Spinal cord (tissue), 10 donors: ENCODE data around the gene TMPRSS3. TPM values are rescaled to one million over a fixed set of nuclear protein-coding genes. Genes with fewer than 3 reads are reported as not detected.

ENCODE experiments used
- DNase-seq, 6 donors: peaks; one replicate each; pipeline versions ENCODE4 v3.0.0 to v3.0.0-alpha.2; 2013 to 2015; ENCODE audit warnings: low spot score in 6 of 6, low read depth in 4 of 6
- H3K27ac ChIP-seq: one replicate; pipeline ENCODE4 v1.5.1; 2013; ENCODE audit warnings: low read depth, low read length, control low read depth
- H3K27me3 ChIP-seq: one replicate; pipeline ENCODE4 v1.6.1; 2013; ENCODE audit warnings: low read length; ENCODE audit not compliant: control insufficient read depth, insufficient read depth
- H3K36me3 ChIP-seq: one replicate; pipeline ENCODE4 v1.6.1; 2013; ENCODE audit warnings: low read length; ENCODE audit not compliant: control insufficient read depth, insufficient read depth
- H3K4me1 ChIP-seq: one replicate; pipeline ENCODE4 v1.6.1; 2013; ENCODE audit warnings: low read length; ENCODE audit not compliant: control insufficient read depth, insufficient read depth
- H3K4me3 ChIP-seq: one replicate; pipeline ENCODE4 v1.5.1; 2013; ENCODE audit warnings: low read depth, low read length, control low read depth
- H3K9me3 ChIP-seq: one replicate; pipeline ENCODE4 v1.6.1; 2013; ENCODE audit warnings: low read length; ENCODE audit not compliant: control insufficient read depth, insufficient read depth
- WGBS: methylation state at CpG from one replicate; pipeline ENCODE4 v1.1.5; 2013; ENCODE audit warnings: missing lambda C conversion rate; ENCODE audit not compliant: insufficient coverage; 5-methylcytosine and 5-hydroxymethylcytosine counted together
- polyA plus RNA-seq, 2 donors: library from polyadenylated mRNA; unstranded; fragments of 120-200 nt; gene quantifications; one replicate each; pipeline ENCODE4 v1.2.1, GENCODE V29; 2013; ENCODE audit not compliant: insufficient read length in 2 of 2
- total RNA-seq, 2 donors: library from RNA; depleted of rRNA in 1 of 2; stranded (reverse); fragments of 120-200 nt in 1 of 2; fragments of >200 nt in 1 of 2; gene quantifications; one replicate each; pipeline versions ENCODE4 v1.2.3 to v1.2.4, GENCODE V29; 2013 to 2014
- donor health status: healthy.

Gene TMPRSS3
- total and polyA plus RNA-seq, 4 donors = 0.08 to 0.44 (median 0.11) TPM; not detected in 1

DNA sequence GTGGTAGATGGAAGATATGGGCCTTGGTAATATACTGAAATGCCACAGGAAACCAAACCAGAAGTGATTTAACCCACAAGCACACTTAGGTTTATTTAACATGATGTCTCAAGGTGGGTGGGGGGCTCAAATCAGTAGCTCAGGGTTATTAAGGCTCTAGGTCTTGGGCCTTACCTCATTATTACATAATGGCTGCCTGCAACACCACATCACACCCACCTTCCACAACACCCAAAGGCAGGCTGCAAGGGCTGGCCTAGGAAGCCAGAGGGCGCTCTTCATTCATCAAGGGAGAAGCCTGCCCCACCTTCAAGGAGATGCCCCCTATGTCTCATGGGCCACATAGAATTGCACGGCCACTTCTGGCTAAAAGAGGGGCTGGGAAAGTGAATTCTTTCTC is 35.5 kb downstream of the TMPRSS3 start:
- Histone ChIP-seq H3K4me1 (no peaks in the 10 kb centered on the region), H3K36me3 (no peaks in the 10 kb centered on the region), H3K27me3 (no peaks in the 10 kb centered on the region), H3K27ac (no peak overlapping the region), H3K9me3 (no peaks in the 10 kb centered on the region), H3K4me3 (no peak overlapping the region)
- 40% methylated on average over 1 of the region's 2 CpGs for WGBS
- no peak for DNase-seq

DNA sequence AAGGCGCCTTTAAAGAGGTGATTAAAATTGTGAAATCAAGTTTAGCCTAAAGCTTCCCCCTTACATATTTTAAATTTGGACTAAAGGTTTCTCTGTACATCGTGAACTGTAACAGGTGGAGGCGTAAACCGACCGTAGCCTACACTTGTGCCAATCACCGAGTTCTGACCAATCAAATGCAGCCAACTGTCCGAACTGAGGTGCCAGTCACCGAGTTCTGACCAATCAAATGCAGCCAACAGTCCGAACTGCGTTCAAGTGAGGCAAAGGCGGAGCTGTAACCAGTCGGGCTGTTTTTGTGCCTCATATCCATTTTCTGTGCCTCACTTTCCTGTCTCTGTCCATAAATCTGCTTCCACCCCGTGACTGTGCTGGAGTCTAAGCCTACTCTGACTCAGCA is 36.9 kb downstream of the TMPRSS3 start:
- Histone ChIP-seq H3K4me3 (no peak overlapping the region), H3K4me1 (no peaks in the 10 kb centered on the region), H3K27ac (no peak overlapping the region), H3K36me3 (no peaks in the 10 kb centered on the region), H3K9me3 (no peaks in the 10 kb centered on the region), H3K27me3 (no peaks in the 10 kb centered on the region)
- WGBS = 88% methylated on average over 12 of the region's 13 CpGs
- no peak for DNase-seq

DNA sequence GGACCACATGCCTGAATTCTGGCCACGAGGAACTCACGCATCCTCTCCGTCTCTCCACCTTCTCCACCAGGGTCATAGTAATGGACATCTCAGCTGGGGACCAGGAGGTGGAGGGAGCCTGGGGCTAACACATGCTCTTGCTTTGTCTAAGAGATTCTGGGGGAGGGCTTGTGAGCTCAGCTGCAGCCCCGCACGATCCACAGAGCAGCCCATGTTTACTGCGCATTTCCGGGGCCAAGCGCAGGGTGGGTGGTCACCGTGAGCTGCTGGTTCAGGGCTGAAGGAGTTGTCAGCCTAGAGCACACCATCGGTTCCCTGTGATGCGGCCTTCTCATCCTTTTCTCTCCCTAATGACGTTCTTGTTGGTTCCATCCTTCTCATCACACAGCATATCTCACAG is 37.6 kb downstream of the TMPRSS3 start:
- H3K9me3 ChIP-seq = no peaks in the 10 kb centered on the region
- H3K4me1 ChIP-seq = no peaks in the 10 kb centered on the region
- H3K4me3 ChIP-seq = no peak overlapping the region
- DNase-seq = no peak
- H3K27me3 ChIP-seq = no peaks in the 10 kb centered on the region
- WGBS = 92% methylated on average over 9 of the region's 12 CpGs
- H3K27ac ChIP-seq = no peak overlapping the region
- H3K36me3 ChIP-seq = no peaks in the 10 kb centered on the region

DNA sequence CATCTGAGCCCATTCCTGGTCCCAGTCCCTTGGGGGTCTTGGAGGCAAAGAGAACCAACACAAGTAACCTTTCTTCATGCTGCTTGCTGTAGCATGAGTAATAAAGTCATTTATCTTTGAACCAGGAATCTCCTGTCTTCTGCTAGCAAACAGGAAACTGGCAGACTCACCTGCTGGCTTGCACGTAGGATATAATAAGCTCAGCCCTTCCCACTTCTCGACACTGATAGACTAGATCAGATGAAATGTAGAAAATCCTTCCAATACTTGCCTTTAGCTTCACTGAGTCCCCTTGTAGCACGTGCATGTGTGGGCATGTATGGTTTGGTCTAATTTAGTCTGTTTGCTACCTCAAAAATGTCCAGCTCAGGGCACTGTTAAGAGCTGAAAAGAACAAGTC is 38.5 kb downstream of the TMPRSS3 start:
- DNase-seq = no peak

DNA sequence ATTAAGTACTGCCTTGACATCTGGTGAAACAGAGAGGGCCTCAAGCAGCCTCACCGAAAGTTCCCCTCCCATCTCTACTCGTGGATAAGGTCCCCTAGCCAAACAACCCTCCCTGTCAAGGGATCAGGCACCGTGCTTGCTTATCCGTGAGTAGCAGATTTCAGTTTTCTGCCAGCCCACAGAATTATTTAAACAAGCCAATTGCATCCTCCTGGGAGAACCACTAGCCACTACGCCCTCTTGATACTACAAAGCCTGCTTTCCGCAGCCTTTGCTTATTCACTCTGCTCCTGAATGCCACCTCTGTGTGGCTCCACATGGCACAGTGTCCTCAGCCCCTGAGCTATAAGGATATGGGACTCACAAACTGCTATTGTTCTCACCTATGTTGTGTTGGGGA is 39.2 kb downstream of the TMPRSS3 start:
- no peak overlapping the region for H3K4me3 ChIP-seq
- no peaks in the 10 kb centered on the region for H3K27me3 ChIP-seq
- H3K27ac ChIP-seq = no peak overlapping the region
- H3K36me3 ChIP-seq = no peaks in the 10 kb centered on the region
- H3K4me1 ChIP-seq = no peaks in the 10 kb centered on the region
- no peak for DNase-seq
- no peaks in the 10 kb centered on the region for H3K9me3 ChIP-seq
- WGBS = 89% methylated on average over 6 of the region's 6 CpGs

More for the DNA sequence above, 38.5 kb downstream of the TMPRSS3 start:
- H3K4me3 ChIP-seq = no peak overlapping the region
- H3K9me3 ChIP-seq = no peaks in the 10 kb centered on the region
- no peaks in the 10 kb centered on the region for H3K27me3 ChIP-seq
- no peak overlapping the region for H3K27ac ChIP-seq
- no peaks in the 10 kb centered on the region for H3K4me1 ChIP-seq
- no CpG with 5 or more reads among the region's 3 CpGs for WGBS
- H3K36me3 ChIP-seq = no peaks in the 10 kb centered on the region

DNA sequence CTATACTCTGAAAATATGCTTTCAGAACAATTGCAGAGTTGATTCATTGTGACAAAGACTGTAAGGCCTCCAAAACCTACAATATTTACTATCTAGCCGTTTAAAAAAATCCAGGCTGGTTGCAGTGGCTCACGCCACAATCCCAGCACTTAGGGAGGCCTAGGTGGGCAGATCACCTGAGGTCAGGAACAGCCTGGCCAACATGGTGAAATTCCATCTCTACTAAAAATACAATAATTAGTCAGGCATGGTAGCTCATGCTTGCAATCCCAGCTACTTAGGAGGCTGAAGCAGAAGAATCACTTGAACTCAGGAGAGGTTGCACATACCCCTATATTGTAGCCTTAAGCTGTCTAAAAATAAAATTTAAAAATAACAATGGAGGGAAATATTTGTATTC is 39.8 kb downstream of the TMPRSS3 start:
- H3K9me3 ChIP-seq = no peaks in the 10 kb centered on the region
- H3K27me3 ChIP-seq = no peaks in the 10 kb centered on the region
- no peak overlapping the region for H3K4me3 ChIP-seq
- no peak overlapping the region for H3K27ac ChIP-seq
- no peaks in the 10 kb centered on the region for H3K36me3 ChIP-seq
- DNase-seq = no peak
- 100% methylated on average over 1 of the region's 2 CpGs for WGBS
- H3K4me1 ChIP-seq = peaks cover 3% of the 10 kb centered on the region

DNA sequence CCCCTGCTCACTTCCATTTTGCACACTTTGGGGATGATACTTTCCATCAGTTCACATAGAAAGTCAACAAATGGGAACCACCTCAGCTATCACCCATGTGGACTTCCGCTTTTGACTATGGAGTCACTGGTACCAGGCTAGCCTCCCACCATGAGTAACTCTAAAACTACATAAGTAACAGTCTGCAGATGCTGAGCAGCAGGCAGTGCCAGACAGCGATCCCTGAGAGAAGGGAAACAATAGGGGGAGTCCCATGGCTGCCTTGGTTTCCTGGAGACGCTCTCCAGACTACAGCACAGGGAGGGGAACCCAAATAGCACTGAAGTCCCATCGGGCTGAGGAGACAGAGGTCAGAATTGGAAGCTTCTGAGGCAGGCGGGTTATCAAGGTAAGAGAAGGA is 42.2 kb downstream of the TMPRSS3 start:
- Histone ChIP-seq H3K36me3 (no peaks in the 10 kb centered on the region), H3K27ac (no peak overlapping the region), H3K27me3 (no peaks in the 10 kb centered on the region), H3K9me3 (no peaks in the 10 kb centered on the region), H3K4me1 (peaks cover 12% of the 10 kb centered on the region), H3K4me3 (no peak overlapping the region)
- no peak for DNase-seq
- WGBS = 85% methylated on average over 5 of the region's 5 CpGs

DNA sequence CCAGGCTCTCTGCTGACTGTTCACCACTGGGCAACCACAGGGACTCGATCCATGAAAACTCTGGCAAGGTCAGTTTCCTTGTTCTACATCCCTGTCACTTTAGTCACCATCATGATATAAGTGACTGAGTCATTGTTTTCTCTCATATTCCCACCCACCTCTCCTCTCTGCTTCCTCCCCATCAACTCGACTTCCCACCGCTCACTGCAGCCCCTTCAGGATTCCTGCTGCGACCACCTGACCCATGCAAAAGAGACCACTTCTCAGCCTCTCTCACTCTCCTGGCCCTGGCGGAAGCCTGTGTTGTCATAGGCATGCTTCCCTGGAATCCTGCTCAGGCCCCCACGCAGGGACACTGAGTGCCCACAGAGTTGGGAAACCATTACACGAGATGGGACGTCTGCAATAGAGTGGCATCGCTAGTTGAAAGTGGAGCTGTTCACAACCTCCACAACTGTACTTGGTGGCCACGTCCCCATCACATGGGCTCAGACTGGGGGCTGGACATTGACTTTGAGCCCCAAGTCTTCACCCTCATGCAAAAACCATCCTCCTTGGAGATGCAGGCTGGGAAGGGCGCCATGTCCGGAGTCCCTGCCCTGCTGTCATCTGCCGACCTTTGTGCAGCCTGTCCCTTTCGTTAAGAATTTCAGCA is 43.3 kb downstream of the TMPRSS3 start:
- DNase-seq = no peak
- Histone ChIP-seq H3K36me3 (no peaks in the 10 kb centered on the region), H3K4me1 (peaks cover 12% of the 10 kb centered on the region), H3K4me3 (no peak overlapping the region), H3K9me3 (no peaks in the 10 kb centered on the region), H3K27ac (no peak overlapping the region), H3K27me3 (no peaks in the 10 kb centered on the region)
- WGBS = 93% methylated on average over 13 of the region's 14 CpGs

DNA sequence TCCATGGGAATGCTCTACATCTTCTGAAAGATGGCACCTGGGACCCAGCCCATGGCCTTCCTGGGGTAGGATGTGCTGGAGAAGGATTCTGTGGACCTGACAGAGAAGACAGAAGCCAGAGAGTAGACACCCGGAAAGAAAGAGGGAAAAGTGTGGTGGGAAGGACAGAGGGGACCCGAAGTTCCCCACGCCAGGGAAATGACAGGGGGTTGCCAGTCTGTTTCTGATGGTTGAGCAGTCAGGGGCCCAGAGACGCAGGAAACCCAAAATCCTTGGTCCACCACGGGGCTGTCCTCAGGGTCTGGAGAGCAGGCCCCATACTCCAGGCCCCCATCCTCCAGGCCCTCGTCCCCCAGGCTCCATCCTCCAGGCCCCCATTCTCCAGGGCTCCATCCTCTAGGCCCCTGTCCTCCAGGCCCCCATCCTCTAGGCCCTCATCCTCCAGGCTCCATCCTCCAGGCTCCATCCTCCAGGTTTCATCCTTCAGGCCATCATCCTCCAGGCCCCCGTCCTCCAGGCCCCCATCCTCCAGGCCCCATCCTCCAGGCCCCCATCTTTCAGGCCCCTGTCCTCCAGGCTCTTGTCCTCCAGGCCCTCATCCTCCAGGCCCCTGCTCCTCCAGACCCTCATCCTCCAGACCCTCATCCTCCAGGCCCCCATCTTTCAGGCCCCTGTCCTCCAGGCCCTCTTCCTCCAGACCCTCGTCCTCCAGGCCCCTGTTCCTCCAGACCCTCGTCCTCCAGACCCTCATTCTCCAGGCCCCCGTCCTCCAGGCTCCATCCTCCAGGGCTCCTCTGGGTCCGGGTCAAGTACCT is 44.0 kb downstream of the TMPRSS3 start:
- H3K9me3 ChIP-seq = no peaks in the 10 kb centered on the region
- peaks cover 12% of the 10 kb centered on the region for H3K4me1 ChIP-seq
- H3K27me3 ChIP-seq = no peaks in the 10 kb centered on the region
- 78% methylated on average over 11 of the region's 11 CpGs for WGBS
- H3K4me3 ChIP-seq = no peak overlapping the region
- no peak for DNase-seq
- H3K27ac ChIP-seq = no peak overlapping the region
- H3K36me3 ChIP-seq = no peaks in the 10 kb centered on the region

DNA sequence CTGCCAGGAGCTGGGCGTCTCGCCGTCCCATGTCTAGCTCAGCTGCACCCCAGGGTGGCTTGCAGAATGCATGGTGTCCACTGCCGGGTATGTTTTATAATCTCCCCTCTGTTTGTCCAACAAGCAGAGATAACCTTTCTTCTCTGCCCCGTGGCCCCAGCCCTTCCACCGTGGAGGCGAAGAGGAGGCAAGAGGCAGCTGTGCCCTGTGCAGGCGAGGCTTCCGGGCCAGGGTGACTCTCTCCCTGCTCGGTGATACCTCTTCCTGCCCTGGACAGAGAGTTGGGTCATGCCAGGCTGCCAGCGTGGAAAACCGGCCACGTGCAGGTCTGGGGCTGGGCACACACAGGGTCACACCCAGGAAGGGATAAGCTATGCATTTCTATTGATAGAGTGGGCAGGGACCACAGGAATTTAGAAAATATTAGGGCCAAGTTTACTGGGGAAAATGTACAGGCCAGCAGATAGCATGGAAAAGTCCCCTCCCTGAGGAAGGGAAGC is 44.9 kb downstream of the TMPRSS3 start, which contains the start of gene TFF2:
Gene TFF2, minus strand, starts transcription at position 68 of the 500 bp plus-strand sequence. Its CDS starts 37 bp downstream, at position 31.
- H3K36me3 ChIP-seq = no peaks in the 10 kb centered on the region
- H3K4me1 ChIP-seq = peaks cover 12% of the 10 kb centered on the region
- H3K4me3 ChIP-seq = no peak within 1 kb of the TSS
- no peak within 1 kb of the TSS for H3K27ac ChIP-seq
- H3K27me3 ChIP-seq = no peaks in the 10 kb centered on the region
- H3K9me3 ChIP-seq = no peaks in the 10 kb centered on the region
- no peak for DNase-seq
- WGBS = 64% methylated on average over 13 of the region's 13 CpGs
